WERI-Rb-1 (cell line): ENCODE results near the gene PRKCZ.

ENCODE experiments used
- DNase-seq: peaks from one replicate; pipeline ENCODE4 v3.0.0-alpha.2; 2020
- H3K27ac ChIP-seq: fragments of 250-450 bp; sonication (Bioruptor Pico); 2 replicates; pipeline ENCODE4 v1.5.1; 2020; ENCODE audit warnings: mild to moderate bottlenecking, moderate library complexity
- H3K27me3 ChIP-seq: fragments of 250-450 bp; sonication (Bioruptor Pico); 2 replicates; pipeline ENCODE4 v1.5.1; 2021; ENCODE audit warnings: mild to moderate bottlenecking, low read depth, moderate library complexity; ENCODE audit not compliant: insufficient read depth, severe bottlenecking
- H3K36me3 ChIP-seq: fragments of 250-450 bp; sonication (Bioruptor Pico); 2 replicates; pipeline ENCODE4 v1.5.1; 2020; ENCODE audit warnings: mild to moderate bottlenecking, moderate library complexity
- H3K4me3 ChIP-seq: 2 replicates; pipeline ENCODE4 v1.5.1; 2011; ENCODE audit warnings: low read depth, mild to moderate bottlenecking, control low read depth, low read length
- H3K9me3 ChIP-seq: fragments of 250-450 bp; sonication (Bioruptor Pico); 2 replicates; pipeline ENCODE4 v1.5.1; 2021; ENCODE audit warnings: mild to moderate bottlenecking, moderate library complexity; ENCODE audit not compliant: severe bottlenecking
- CTCF ChIP-seq: IDR thresholded peaks from 2 replicates; pipeline ENCODE4 v1.5.1; 2011; ENCODE audit warnings: low read depth, mild to moderate bottlenecking, control low read depth, inconsistent platforms, low read length

PRKCZ gene

GRCh38 chr1:2173546-2174347 lies 123.5 kb downstream of the PRKCZ start:
- Histone ChIP-seq H3K4me3 (no peak overlapping the region), H3K27ac (no peak overlapping the region), H3K27me3 (no peaks in the 10 kb centered on the region), H3K36me3 (no peaks in the 10 kb centered on the region; the same call in none of the 2 replicates), H3K9me3 (no peaks in the 10 kb centered on the region)
- DNase-seq, result no peak
- no peak for TF ChIP-seq CTCF

- Histone ChIP-seq H3K27me3 (no peaks in the 10 kb centered on the region), H3K27ac (no peak overlapping the region), H3K9me3 (no peaks in the 10 kb centered on the region), H3K4me3 (no peak overlapping the region), H3K36me3 (no peaks in the 10 kb centered on the region; the same call in none of the 2 replicates)
- peak; percentile 71 for DNase-seq
- TF ChIP-seq CTCF, result peak; percentile 97
These were observed 124.3 kb downstream of the PRKCZ start for GRCh38 chr1:2174348-2175054.

GRCh38 chr1:2175055-2175414 lies 124.8 kb downstream of the PRKCZ start:
- no peaks in the 10 kb centered on the region for H3K9me3 ChIP-seq
- no peaks in the 10 kb centered on the region for H3K27me3 ChIP-seq
- no peak overlapping the region for H3K27ac ChIP-seq
- TF ChIP-seq CTCF, result no peak
- H3K36me3 ChIP-seq, result no peaks in the 10 kb centered on the region; the same call in none of the 2 replicates
- no peak overlapping the region for H3K4me3 ChIP-seq
- DNase-seq, result no peak

- H3K9me3 ChIP-seq, result no peaks in the 10 kb centered on the region
- H3K36me3 ChIP-seq, result peaks cover 6% of the 10 kb centered on the region
- no peak for DNase-seq
- no peak overlapping the region for H3K27ac ChIP-seq
- H3K4me3 ChIP-seq, result no peak overlapping the region
- TF ChIP-seq CTCF, result no peak
- H3K27me3 ChIP-seq, result no peaks in the 10 kb centered on the region
These were observed 125.7 kb downstream of the PRKCZ start for GRCh38 chr1:2175681-2176454.

GRCh38 chr1:2176615-2177014 lies 126.4 kb downstream of the PRKCZ start:
- no peaks in the 10 kb centered on the region for H3K9me3 ChIP-seq
- no peak for TF ChIP-seq CTCF
- no peak overlapping the region for H3K4me3 ChIP-seq
- H3K36me3 ChIP-seq, result peaks cover 6% of the 10 kb centered on the region
- no peak overlapping the region for H3K27ac ChIP-seq
- DNase-seq, result no peak
- no peaks in the 10 kb centered on the region for H3K27me3 ChIP-seq
